ENCODE data around the gene MRPL14. TPM values are rescaled to one million over a fixed set of nuclear protein-coding genes. Genes with fewer than 3 reads are reported as not detected.

Gene MRPL14
- total RNA-seq, 1 donor from 2014 or later: 57.4 TPM

- Histone ChIP-seq H3K4me3 (ENCODE audit: low read length in 3 of 3) (peak overlapping the region in 1 of 3 donors; percentile 54), H3K27me3 (ENCODE audit: control insufficient read depth in 3 of 3, insufficient read depth in 3 of 3, low read length in 3 of 3) (no peaks in the 10 kb centered on the region), H3K9me3 (ENCODE audit: control insufficient read depth in 3 of 3, low read length in 3 of 3) (no peaks in the 10 kb centered on the region), H3K4me1 (ENCODE audit: control insufficient read depth in 3 of 3, insufficient read depth in 3 of 3, low read length in 3 of 3) (peaks cover 24 to 52% (median 50%) of the 10 kb centered on the region in 3 donors), H3K36me3 (ENCODE audit: control insufficient read depth in 3 of 3, insufficient read depth in 3 of 3, low read length in 3 of 3) (peaks cover 0 to 4% (median 2%) of the 10 kb centered on the region in 3 donors), H3K27ac (ENCODE audit: low read depth, low read length) (no peak overlapping the region), H3K9ac (ENCODE audit: low read depth in 1 of 3, low read length in 3 of 3) (peak overlapping the region in 2 of 3 donors; percentile 17 to 74)
Measured at GRCh38 chr6:44086931-44087574, 40.2 kb downstream of the MRPL14 start.

GRCh38 chr6:44085219-44085618 lies 42.0 kb downstream of the MRPL14 start:
- no peaks in the 10 kb centered on the region for H3K9me3 ChIP-seq (ENCODE audit: control insufficient read depth in 3 of 3, low read length in 3 of 3)
- H3K4me1 ChIP-seq (ENCODE audit: control insufficient read depth in 3 of 3, insufficient read depth in 3 of 3, low read length in 3 of 3): peaks cover 24 to 53% (median 47%) of the 10 kb centered on the region in 3 donors
- H3K4me3 ChIP-seq (ENCODE audit: low read length in 3 of 3): no peak overlapping the region
- H3K27me3 ChIP-seq (ENCODE audit: control insufficient read depth in 3 of 3, insufficient read depth in 3 of 3, low read length in 3 of 3): no peaks in the 10 kb centered on the region
- no peak overlapping the region for H3K27ac ChIP-seq (ENCODE audit: low read depth, low read length)
- peaks cover 0 to 4% (median 2%) of the 10 kb centered on the region in 3 donors for H3K36me3 ChIP-seq (ENCODE audit: control insufficient read depth in 3 of 3, insufficient read depth in 3 of 3, low read length in 3 of 3)
- H3K9ac ChIP-seq (ENCODE audit: low read depth in 1 of 3, low read length in 3 of 3): peak overlapping the region in 1 of 3 donors; percentile 76

GRCh38 chr6:44084231-44085014 lies 42.8 kb downstream of the MRPL14 start:
- Histone ChIP-seq H3K27ac (ENCODE audit: low read depth, low read length) (peak overlapping the region; percentile 61), H3K36me3 (ENCODE audit: control insufficient read depth in 3 of 3, insufficient read depth in 3 of 3, low read length in 3 of 3) (peaks cover 0 to 4% (median under 1%) of the 10 kb centered on the region in 3 donors), H3K4me3 (ENCODE audit: low read length in 3 of 3) (no peak overlapping the region), H3K4me1 (ENCODE audit: control insufficient read depth in 3 of 3, insufficient read depth in 3 of 3, low read length in 3 of 3) (peaks cover 24 to 54% (median 40%) of the 10 kb centered on the region in 3 donors), H3K27me3 (ENCODE audit: control insufficient read depth in 3 of 3, insufficient read depth in 3 of 3, low read length in 3 of 3) (no peaks in the 10 kb centered on the region), H3K9ac (ENCODE audit: low read depth in 1 of 3, low read length in 3 of 3) (peak overlapping the region in 2 of 3 donors; percentile 38 to 76), H3K9me3 (ENCODE audit: control insufficient read depth in 3 of 3, low read length in 3 of 3) (no peaks in the 10 kb centered on the region)

- no peak overlapping the region for H3K27ac ChIP-seq (ENCODE audit: low read depth, low read length)
- H3K9ac ChIP-seq (ENCODE audit: low read depth in 1 of 3, low read length in 3 of 3): peak overlapping the region in 1 of 3 donors; percentile 76
- H3K27me3 ChIP-seq (ENCODE audit: control insufficient read depth in 3 of 3, insufficient read depth in 3 of 3, low read length in 3 of 3): no peaks in the 10 kb centered on the region
- no peaks in the 10 kb centered on the region for H3K36me3 ChIP-seq (ENCODE audit: control insufficient read depth in 3 of 3, insufficient read depth in 3 of 3, low read length in 3 of 3)
- H3K4me3 ChIP-seq (ENCODE audit: low read length in 3 of 3): peak overlapping the region in 1 of 3 donors; percentile 13
- H3K9me3 ChIP-seq (ENCODE audit: control insufficient read depth in 3 of 3, low read length in 3 of 3): no peaks in the 10 kb centered on the region
- H3K4me1 ChIP-seq (ENCODE audit: control insufficient read depth in 3 of 3, insufficient read depth in 3 of 3, low read length in 3 of 3): peaks cover 26 to 58% (median 42%) of the 10 kb centered on the region in 3 donors
Measured at GRCh38 chr6:44082872-44083321, 44.4 kb downstream of the MRPL14 start.

GRCh38 chr6:44081753-44082152 lies 45.5 kb downstream of the MRPL14 start:
- no peak overlapping the region for H3K27ac ChIP-seq (ENCODE audit: low read depth, low read length)
- H3K4me1 ChIP-seq (ENCODE audit: control insufficient read depth in 3 of 3, insufficient read depth in 3 of 3, low read length in 3 of 3): peaks cover 20 to 52% (median 34%) of the 10 kb centered on the region in 3 donors
- H3K9ac ChIP-seq (ENCODE audit: low read depth in 1 of 3, low read length in 3 of 3): peak overlapping the region in 1 of 3 donors; percentile 45
- H3K4me3 ChIP-seq (ENCODE audit: low read length in 3 of 3): no peak overlapping the region
- no peaks in the 10 kb centered on the region for H3K9me3 ChIP-seq (ENCODE audit: control insufficient read depth in 3 of 3, low read length in 3 of 3)
- no peaks in the 10 kb centered on the region for H3K27me3 ChIP-seq (ENCODE audit: control insufficient read depth in 3 of 3, insufficient read depth in 3 of 3, low read length in 3 of 3)
- no peaks in the 10 kb centered on the region for H3K36me3 ChIP-seq (ENCODE audit: control insufficient read depth in 3 of 3, insufficient read depth in 3 of 3, low read length in 3 of 3)

- H3K4me3 ChIP-seq (ENCODE audit: low read length in 3 of 3): no peak overlapping the region
- H3K9me3 ChIP-seq (ENCODE audit: control insufficient read depth in 3 of 3, low read length in 3 of 3): no peaks in the 10 kb centered on the region
- no peak overlapping the region for H3K27ac ChIP-seq (ENCODE audit: low read depth, low read length)
- no peaks in the 10 kb centered on the region for H3K36me3 ChIP-seq (ENCODE audit: control insufficient read depth in 3 of 3, insufficient read depth in 3 of 3, low read length in 3 of 3)
- H3K4me1 ChIP-seq (ENCODE audit: control insufficient read depth in 3 of 3, insufficient read depth in 3 of 3, low read length in 3 of 3): peaks cover 24 to 52% (median 36%) of the 10 kb centered on the region in 3 donors
- peak overlapping the region in 1 of 3 donors; percentile 45 for H3K9ac ChIP-seq (ENCODE audit: low read depth in 1 of 3, low read length in 3 of 3)
- no peaks in the 10 kb centered on the region for H3K27me3 ChIP-seq (ENCODE audit: control insufficient read depth in 3 of 3, insufficient read depth in 3 of 3, low read length in 3 of 3)
Measured at GRCh38 chr6:44080561-44081521, 46.4 kb downstream of the MRPL14 start.

GRCh38 chr6:44079672-44080071 lies 47.6 kb downstream of the MRPL14 start:
- Histone ChIP-seq H3K9me3 (ENCODE audit: control insufficient read depth in 3 of 3, low read length in 3 of 3) (no peaks in the 10 kb centered on the region), H3K27me3 (ENCODE audit: control insufficient read depth in 3 of 3, insufficient read depth in 3 of 3, low read length in 3 of 3) (no peaks in the 10 kb centered on the region), H3K27ac (ENCODE audit: low read depth, low read length) (no peak overlapping the region), H3K4me1 (ENCODE audit: control insufficient read depth in 3 of 3, insufficient read depth in 3 of 3, low read length in 3 of 3) (peaks cover 27 to 52% (median 36%) of the 10 kb centered on the region in 3 donors), H3K4me3 (ENCODE audit: low read length in 3 of 3) (no peak overlapping the region), H3K9ac (ENCODE audit: low read depth in 1 of 3, low read length in 3 of 3) (peak overlapping the region in 1 of 3 donors; percentile 54), H3K36me3 (ENCODE audit: control insufficient read depth in 3 of 3, insufficient read depth in 3 of 3, low read length in 3 of 3) (no peaks in the 10 kb centered on the region)

GRCh38 chr6:44078827-44079671 lies 48.2 kb downstream of the MRPL14 start:
- Histone ChIP-seq H3K36me3 (ENCODE audit: control insufficient read depth in 3 of 3, insufficient read depth in 3 of 3, low read length in 3 of 3) (no peaks in the 10 kb centered on the region), H3K4me1 (ENCODE audit: control insufficient read depth in 3 of 3, insufficient read depth in 3 of 3, low read length in 3 of 3) (peaks cover 29 to 52% (median 36%) of the 10 kb centered on the region in 3 donors), H3K4me3 (ENCODE audit: low read length in 3 of 3) (no peak overlapping the region), H3K9ac (ENCODE audit: low read depth in 1 of 3, low read length in 3 of 3) (peak overlapping the region in 1 of 3 donors; percentile 54), H3K27ac (ENCODE audit: low read depth, low read length) (no peak overlapping the region), H3K27me3 (ENCODE audit: control insufficient read depth in 3 of 3, insufficient read depth in 3 of 3, low read length in 3 of 3) (no peaks in the 10 kb centered on the region), H3K9me3 (ENCODE audit: control insufficient read depth in 3 of 3, low read length in 3 of 3) (no peaks in the 10 kb centered on the region)
